Activated CD8-positive, alpha-beta memory T cell treated with anti-CD3 and anti-CD28 coated beads for 24 hours (primary cell): ENCODE measurements around the gene ZGPAT.
A peak's percentile ranks its signal among the peaks of the same experiment; 100 is the strongest.

Experiments
- DNase-seq: peaks from one replicate; pipeline ENCODE4 v3.0.0-alpha.2; 2020

Gene ZGPAT

DNA sequence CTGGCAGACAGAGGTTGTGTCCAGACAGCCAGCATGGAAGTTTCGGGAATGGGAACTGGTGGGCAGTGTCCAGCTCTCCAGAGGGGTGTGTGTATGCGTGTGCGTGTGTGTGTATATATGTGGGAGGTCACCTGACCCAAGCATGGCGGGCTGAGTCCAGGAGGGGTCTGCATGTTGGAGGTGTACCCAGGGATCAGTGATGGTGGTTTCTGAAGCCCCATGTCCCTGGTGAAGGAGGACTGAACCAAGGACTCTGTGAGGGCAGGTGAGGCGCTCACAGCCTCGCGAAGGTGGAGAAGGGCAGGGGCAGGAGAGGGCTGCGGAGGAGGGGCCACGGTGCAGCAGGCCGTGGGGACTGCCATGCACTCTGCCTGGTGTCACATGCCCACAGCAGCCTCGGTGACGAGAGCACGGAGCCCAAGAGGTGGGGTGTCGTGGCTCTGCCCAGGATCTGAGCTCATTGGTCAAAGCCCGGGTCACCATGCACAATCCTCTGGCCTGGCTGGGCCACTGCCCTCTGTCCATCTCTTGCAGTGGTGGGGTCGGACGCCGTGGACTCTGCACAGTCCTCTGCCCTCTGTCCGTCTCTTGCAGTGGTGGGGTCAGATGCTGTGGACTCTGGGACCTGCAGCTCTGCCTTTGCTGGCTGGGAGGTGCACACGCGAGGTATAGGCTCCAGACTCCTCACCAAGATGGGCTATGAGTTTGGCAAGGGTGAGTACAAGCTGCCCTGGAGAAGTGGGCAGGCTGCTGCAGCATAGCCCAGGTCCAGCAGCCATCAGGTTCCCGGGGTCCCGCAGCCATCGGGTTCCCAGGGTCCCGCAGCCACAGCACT is 26.5 kb downstream of the ZGPAT start:
- DNase-seq: no peak

DNA sequence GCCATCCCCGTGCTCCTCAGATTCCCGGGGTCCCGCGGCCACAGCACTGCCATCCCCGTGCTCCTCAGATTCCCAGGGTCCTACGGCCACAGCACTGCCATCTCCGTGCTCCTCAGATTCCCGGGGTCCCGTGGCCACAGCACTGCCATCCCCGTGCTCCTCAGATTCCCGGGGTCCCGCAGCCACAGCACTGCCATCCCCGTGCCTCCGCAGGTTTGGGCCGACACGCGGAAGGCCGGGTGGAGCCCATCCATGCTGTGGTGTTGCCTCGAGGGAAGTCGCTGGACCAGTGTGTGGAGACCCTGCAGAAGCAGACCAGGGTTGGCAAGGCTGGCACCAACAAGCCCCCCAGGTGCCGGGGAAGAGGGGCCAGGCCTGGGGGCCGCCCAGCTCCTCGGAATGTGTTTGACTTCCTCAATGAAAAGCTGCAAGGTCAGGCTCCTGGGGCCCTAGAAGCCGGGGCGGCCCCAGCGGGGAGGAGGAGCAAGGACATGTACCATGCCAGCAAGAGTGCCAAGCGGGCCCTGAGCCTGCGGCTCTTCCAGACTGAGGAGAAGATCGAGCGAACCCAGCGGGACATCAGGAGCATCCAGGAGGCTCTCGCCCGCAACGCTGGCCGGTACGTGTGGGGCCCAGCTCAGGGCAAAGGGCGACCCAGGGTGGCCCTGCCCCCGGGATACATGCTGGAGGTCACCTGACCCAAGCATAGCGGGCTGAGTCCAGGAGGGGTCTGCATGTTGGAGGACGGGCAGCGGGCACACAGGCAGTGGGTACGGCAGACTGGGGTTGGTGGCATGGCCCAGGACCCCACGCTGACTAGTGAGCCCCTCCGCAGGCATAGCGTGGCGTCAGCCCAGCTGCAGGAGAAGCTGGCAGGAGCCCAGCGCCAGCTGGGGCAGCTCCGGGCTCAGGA is 27.4 kb downstream of the ZGPAT start:
- no peak for DNase-seq

DNA sequence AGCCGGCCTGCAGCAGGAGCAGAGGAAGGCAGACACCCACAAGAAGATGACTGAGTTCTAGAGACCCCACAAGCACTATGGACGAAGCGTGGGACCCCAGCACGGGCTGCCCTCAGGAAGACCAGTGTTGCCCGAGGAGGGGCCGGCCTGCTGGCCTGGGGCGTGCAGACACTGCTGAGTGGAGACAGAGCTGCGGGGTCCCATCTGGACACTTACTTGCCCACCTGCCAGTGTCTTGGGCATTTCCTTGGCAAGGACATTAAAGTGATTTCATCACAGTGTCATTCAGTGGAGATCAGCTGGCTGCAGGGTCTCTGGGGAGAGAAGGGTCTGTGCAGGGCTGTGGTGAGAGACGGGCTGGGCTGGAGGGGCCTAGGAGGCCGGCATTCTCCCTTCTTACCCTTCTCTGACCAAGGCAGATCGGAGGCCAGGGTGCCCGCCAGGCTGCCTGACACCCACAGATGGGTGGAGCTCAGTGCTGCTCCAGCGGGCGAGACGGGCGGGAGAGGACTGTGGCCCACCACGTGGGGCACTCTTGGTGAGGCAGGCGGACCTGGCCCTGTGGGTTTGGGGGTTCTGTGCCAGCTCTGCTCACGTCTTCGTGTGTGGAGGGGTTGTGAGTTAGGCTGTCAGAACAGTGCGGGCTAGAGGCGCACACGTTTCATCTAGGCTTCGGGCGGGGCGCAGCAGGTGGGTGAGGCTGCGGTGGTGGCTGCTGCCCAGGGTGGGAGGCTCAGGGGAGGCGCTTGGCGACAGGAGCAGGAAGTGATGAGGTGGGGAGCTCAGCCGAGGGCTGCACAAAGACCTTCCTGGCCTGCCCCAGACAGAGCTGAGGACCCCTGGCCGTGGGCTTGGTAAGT is 28.2 kb downstream of the ZGPAT start, which contains the start of gene LIME1:
TSS of gene LIME1 (plus strand) at position 806 of the 860 bp plus-strand sequence. CDS start 886 bp downstream, outside the sequence.
- DNase-seq: peak; percentile 84

DNA sequence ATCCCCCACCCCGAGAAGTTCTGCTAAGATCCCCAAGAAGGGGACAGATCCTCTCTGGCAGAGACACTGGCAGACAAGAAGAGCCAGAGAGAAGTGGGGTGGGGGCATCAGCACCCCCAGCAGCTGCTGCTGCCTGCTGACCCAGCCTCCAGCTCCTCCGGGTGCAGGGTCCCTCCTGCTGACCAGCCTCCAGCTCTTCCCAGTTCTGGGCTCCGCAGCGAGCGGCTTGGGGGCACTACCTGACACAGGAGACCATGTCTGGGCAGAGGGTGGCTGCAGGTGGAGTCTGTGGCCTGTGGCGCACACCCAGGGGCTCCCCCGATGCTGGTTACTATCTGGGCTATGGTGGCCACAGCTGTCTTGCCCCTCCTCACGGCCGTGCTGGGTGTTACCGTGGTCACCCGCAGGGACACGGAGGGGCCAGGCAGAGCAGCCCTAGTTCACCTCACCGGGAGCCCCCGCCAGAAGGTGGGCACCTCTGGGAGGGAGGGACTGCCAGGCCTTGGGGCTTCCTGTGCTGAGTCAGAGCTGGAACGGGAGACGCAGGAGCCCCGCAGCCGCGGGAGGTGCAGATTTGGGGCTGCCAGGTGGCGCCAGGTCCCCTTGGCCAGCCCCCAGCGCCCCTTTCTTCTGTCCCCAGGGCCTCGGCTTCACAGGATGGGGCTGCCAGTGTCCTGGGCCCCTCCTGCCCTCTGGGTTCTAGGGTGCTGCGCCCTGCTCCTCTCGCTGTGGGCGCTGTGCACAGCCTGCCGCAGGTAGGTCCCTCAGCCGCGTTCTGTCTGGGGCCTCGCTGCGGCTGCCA is 29.3 kb downstream of the ZGPAT start:
- peak; percentile 81 for DNase-seq

DNA sequence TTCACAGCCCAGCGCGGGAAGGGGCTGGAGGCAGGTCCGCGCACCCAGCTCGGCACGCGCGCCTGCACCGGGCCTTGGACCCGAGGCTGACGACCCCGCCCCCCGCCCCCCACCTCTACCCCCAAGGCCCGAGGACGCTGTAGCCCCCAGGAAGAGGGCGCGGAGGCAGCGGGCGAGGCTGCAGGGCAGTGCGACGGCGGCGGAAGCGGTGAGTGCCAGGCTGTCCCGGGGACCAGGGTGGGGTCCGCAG is 29.8 kb downstream of the ZGPAT start:
- DNase-seq: no peak

DNA sequence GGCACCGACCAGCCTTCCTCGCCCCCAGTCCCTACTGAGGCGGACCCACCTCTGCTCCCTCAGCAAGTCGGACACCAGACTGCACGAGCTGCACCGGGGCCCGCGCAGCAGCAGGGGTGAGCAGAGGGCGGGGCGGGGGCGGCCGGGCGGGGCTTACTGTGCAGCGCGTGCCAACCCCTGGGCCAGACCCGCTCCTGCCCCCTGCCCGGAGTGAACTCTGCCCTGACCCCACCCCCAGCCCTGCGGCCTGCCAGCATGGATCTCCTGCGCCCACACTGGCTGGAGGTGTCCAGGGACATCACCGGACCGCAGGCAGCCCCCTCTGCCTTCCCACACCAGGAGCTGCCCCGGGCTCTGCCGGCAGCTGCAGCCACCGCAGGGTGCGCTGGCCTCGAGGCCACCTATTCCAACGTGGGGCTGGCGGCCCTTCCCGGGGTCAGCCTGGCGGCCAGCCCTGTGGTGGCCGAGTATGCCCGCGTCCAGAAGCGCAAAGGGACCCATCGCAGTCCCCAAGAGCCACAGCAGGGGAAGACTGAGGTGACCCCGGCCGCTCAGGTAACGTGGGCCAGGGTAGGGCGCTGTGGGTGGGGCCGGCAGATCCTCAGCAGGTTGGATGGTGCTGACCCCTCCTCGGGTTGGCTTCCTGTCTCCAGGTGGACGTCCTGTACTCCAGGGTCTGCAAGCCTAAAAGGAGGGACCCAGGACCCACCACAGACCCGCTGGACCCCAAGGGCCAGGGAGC is 30.3 kb downstream of the ZGPAT start:
- DNase-seq: peak; percentile 73

DNA sequence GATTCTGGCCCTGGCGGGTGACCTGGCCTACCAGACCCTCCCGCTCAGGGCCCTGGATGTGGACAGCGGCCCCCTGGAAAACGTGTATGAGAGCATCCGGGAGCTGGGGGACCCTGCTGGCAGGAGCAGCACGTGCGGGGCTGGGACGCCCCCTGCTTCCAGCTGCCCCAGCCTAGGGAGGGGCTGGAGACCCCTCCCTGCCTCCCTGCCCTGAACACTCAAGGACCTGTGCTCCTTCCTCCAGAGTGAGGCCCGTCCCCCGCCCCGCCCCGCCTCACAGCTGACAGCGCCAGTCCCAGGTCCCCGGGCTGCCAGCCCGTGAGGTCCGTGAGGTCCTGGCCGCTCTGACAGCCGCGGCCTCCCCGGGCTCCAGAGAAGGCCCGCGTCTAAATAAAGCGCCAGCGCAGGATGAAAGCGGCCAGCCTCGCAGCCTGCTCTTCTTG is 30.9 kb downstream of the ZGPAT start:
- DNase-seq: no peak

DNA sequence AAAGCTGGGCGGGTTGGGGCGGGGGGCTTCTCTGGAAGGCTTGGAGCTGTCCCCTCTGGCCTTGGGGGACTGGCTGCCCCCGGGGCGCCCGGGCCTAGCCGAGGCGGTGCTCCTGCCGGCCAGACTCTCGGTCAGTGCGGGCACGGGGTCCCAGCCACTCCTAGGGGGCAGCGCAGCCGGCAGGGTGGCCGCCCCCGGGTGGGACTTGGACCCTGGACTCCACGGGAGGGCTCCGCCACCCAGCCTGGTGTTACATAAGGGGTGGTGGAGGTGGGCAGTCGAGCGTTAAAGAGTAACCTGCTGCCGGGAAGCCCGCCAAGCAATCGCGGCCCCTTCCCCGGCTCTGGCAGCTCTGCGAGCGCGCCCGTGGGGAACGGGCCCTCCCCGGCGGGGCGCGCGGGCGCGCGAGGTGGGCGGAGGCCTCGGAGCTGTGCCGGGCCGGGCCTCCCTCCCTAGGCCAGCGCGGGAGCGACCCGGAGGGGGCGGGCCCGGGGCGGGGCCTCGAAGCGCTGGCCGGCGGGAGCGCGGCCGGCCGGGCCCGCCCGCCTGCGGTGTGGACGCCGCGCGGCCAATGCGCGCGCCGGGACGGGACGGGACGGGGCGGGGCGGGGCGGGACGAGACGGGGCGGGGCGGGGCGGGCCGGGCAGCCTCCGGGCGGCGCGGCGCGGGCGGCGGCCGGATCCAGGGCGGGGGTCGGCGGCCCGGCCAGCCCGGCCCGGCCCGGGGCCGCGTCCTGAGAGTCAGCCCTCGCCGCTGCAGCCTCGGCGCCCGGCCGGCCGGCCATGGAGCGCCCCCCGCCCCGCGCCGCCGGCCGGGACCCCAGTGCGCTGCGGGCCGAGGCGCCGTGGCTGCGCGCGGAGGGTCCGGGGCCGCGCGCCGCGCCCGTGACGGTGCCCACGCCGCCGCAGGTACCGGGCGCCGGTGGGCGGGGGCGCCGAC is 31.6 kb downstream of the ZGPAT start, which contains the start of gene SLC2A4RG:
TSS of gene SLC2A4RG (plus strand) at position 647 of the 940 bp plus-strand sequence. CDS start at position 784, 137 bp downstream.
- peak; percentile 83 for DNase-seq

DNA sequence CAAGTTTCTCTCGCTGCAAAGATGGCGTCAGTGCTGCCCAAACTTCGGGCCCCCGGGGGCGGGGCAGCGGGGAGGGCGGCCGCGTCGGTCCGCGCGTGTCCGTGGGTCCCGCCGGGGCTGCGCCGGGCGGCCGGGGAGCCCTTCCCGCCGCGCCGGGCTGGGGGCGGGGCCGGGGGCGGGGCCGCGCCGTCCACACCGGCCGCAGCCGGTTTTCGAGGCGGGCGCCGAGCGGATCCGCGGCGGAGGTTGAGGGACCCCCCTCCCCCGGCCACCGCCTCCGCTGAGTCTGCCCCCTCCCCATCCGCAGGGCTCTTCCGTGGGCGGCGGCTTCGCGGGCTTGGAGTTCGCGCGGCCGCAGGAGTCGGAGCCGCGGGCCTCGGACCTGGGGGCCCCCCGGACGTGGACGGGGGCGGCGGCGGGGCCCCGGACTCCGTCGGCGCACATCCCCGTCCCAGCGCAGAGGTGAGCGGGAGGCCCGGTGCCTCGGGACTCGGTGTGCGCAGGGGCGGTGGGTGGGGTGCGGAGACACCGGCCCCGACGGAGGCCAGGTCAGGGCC is 32.3 kb downstream of the ZGPAT start:
- peak; percentile 77 for DNase-seq

DNA sequence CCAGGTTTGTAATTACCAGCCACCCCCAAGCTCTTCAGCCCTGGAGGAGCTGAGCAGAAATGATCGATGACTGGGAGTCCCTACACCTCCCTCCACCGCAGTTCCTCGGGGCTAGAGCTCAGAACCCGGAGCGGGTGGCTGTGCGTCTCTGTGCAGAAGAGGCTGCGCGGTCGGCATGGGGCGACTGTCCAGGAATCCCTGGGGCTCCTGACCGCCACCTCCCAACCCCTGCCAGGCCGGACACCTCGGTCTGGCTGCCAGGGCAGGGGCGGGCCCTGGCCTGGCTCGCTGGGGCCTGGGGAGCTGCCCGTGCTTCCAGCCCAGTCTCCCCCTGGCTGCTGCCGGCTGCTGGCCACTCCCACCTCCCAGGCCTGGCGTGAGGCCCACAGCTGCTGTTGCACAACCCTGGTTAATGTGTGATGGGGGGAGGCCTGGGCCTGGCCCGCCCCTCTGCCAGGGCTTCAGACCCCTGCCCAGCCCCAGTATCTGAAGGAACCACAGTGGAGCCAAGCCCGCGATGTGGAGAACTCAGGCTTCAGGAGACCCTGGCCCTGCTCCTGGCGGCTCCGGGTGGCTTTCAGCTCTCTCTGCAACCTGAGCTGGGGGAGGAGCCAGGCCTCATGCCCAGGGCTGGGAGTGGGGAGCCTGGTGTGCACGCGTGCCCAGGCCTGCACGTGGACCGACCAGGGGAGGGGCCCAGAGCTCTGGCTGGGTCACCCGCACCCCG is 33.0 kb downstream of the ZGPAT start:
- peak; percentile 73 for DNase-seq

DNA sequence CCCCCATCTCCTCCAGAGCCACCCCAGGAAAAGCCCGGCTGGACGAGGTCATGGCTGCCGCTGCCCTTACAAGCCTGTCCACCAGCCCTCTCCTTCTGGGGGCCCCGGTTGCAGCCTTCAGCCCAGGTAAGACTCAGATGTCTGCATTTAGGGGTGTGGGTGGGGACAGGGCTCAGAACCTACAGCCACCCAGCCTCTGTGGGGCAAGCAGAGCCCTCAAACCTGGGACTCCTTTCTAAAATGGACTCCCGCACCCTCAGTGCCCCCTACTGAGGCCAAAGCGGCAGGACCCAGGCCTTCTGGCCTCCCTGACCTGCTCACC is 33.5 kb downstream of the ZGPAT start:
- no peak for DNase-seq

DNA sequence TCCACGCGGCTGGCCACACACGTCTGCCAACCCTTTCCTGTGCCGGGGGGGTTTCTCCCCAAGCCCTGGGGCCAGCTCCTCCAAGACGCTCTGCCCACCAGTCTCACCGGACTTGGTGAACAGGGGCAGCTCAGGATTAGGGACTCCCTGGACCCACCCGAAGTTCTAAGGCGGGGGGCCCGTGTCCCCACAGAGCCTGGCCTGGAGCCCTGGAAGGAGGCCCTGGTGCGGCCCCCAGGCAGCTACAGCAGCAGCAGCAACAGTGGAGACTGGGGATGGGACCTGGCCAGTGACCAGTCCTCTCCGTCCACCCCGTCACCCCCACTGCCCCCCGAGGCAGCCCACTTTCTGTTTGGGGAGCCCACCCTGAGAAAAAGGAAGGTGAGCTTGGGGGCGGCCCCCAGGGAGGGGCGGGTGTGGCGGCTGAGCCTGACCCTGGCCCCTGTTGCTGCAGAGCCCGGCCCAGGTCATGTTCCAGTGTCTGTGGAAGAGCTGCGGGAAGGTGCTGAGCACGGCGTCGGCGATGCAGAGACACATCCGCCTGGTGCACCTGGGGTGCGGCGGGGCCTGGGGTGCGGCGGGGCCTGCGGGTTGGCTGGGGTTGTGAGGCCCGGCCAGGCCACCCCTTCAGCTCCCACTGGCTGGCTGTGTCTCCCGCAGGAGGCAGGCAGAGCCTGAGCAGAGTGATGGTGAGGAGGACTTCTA is 34.0 kb downstream of the ZGPAT start:
- DNase-seq: no peak

DNA sequence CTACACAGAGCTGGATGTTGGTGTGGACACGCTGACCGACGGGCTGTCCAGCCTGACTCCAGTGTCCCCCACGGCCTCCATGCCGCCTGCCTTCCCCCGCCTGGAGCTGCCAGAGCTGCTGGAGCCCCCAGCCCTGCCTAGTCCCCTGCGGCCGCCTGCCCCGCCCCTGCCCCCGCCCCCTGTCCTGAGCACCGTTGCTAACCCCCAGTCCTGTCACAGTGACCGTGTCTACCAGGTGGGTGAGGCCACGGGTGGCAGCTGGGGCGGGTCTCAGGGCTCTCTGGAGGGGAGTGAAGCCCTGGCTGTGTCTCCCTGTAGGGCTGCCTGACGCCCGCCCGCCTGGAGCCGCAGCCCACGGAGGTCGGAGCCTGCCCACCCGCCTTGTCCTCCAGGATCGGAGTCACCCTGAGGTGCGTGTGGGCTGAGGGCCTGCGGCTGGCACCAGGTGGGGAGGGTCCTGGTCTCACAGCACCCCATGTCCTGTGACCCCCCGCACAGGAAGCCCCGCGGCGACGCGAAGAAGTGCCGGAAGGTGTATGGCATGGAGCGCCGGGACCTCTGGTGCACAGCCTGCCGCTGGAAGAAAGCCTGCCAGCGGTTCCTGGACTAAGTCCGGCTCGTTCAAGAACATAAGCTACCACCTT is 34.7 kb downstream of the ZGPAT start:
- no peak for DNase-seq

DNA sequence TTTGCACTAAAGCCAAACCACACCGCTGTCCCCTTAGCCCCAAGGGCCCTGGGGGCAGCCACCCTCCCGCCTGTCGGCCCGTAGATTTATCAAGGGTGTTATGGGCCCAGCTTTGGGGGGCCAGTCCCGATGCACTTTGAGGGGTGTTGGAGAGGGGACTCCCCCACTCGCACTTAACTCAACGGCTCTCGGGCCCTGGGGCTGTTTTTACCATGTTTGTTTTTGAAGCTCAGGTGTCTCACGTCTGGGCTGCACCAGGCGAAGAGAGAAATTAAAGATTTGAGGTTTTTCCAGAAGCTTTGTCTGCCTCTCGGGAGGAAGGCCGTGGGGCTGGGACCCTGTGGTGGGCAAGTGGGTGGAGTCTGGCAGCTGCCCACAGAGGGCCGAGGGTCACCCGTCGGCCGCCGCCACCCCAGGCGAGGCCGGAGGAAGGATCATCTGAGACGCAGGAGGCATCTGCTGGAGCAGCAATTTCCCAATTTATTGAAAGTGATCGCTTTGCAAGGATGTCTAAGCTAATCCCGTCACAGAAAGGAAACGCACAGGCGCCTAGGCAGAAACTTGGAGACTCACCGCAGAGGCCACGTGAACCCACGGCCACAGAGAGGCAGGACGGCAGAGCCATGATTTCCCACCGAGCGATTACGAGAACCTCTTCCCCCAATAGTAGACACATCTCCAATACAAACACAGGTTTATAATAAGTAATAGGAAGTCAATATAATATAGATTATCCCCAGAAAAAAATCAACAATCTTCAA is 35.6 kb downstream of the ZGPAT start:
- DNase-seq: no peak

DNA sequence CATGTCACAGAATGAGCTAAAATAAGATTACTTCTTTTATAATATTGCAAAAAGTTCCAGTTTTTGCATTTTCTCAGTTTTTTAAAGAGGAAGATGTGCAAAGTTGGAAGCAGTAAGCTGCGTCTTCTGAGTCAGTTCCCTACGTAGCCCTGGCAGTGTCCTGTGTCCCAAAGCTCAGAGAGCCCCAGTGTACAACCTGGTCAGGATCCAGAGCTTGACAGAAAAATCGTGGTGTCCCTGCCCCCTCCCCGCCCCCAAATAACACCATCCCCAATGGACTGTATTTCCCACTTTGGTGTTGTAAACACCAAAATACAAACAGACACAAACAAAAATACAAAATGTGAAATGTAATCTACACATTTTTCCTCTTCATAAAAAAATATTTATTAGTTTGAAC is 36.3 kb downstream of the ZGPAT start:
- DNase-seq: no peak

DNA sequence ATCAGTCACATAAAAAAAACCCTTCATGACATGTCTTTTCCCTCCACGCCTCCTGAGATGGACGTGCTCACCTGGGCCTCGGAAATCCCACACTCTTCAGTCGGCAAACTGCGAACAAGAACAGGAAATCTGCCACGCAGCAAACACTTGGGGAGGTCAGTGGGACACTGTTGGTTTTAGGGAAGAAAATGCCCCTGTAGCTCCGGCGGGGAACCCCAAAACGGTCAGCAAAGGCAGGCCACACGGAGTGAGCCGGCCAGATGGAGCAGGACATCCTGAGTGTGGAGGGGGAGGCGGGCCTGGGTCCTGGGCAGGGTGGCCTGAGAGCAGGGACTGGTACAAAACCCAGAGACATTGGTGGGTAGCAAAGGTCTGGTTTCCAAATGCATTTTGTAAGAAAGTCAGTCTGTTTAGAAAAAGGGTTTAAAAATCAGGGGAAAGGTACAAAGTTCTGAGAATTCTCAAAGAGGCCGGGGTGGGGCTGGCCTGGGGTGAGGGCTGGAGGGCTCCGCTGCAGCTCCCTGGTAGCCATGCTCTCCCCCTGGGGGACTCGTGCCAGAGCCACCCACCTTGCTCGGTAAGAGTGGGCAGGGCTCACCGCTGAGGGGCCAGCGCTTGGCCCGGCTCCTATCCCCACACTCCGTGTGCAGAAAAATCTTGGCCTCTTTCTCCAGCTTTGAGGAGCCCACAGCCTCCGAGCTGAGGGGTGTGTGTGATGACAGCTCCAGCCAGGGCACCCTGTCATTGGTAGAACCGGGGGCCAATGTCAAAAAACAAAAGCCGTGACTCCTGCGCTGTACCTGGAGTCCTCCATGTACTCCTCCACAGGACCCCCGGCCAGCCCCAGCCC is 37.0 kb downstream of the ZGPAT start:
- DNase-seq: no peak
